ENCODE data around the gene PROS1. TPM values are rescaled to one million over a fixed set of nuclear protein-coding genes. Genes with fewer than 3 reads are reported as not detected.

The PROS1 gene
- total and polyA plus RNA-seq, 2 of the 8 experiments (the other 6 are each of a cell fraction or from before 2014, with no cell fraction given): 0.65 to 2.5 TPM

DNA sequence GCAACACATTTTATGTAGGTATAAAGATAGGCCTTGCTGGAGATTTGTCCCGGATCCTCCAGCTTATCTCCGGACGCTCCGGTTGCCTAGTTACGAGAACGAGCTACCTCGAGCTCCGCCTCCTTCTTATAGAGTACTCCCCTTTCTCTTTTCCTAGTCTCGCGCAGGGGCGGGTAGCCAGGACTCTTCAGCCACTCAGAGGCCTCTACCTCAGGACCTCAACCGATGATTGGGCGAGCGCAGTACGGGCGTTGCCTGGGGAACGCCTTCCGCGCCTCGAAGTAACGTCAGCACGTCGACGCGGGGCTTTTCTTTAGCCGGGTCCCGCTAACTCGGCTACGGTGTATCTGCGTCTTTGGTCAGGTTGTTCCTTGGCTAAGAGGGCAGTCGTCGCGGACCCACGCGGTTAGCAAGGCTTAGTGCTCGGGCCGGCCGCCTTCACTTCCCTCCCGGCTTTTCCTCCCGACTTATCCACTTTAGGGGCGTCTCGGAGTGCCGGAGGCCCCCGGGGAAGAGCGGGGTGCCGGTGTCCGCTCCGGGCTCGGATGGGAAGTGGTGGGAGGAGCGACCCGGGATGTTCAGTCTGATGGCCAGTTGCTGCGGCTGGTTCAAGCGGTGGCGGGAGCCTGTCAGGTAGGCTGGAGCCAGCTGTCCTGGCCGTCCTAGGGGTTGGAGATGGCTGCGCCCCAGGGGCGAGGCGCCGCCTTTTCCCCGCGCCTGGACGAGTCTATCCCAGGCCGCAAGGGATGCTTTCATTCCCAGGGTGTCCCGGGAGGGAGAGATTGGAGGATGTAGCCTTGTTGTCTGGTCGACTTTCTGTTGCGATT lies 6.4 kb upstream of the PROS1 start, which contains the start of gene ARL13B:
Gene ARL13B, plus strand, starts transcription at position 306 of the 827 bp plus-strand sequence. Its CDS starts 269 bp downstream, at position 575.
- H2BK15ac ChIP-seq (ENCODE audit: low read length): no peak within 1 kb of the TSS
- H4K8ac ChIP-seq (ENCODE audit: extremely low read depth, insufficient read depth, low read length): peak within 1 kb of the TSS; percentile 54; the same call in 1 of the 2 replicates
- H3K9ac ChIP-seq (replicated peaks in 1 of 4; ENCODE audit: extremely low read depth in 1 of 4, low read depth in 3 of 4, low read length in 3 of 4): peak within 1 kb of the TSS; percentile 29 to 86 (median 64); a peak in 6 of 7 replicates
- H3K27ac ChIP-seq (ENCODE audit: low read depth, low read length): peak within 1 kb of the TSS; percentile 74
- H2BK5ac ChIP-seq (ENCODE audit: low read depth, low read length): no peak within 1 kb of the TSS
- H2AFZ ChIP-seq (ENCODE audit: low read length): peak within 1 kb of the TSS; percentile 80; the same call in 1 of the 2 replicates
- H2BK20ac ChIP-seq (ENCODE audit: low read length): no peak within 1 kb of the TSS
- H4K5ac ChIP-seq (ENCODE audit: insufficient read length, low read depth, low read length): no peak within 1 kb of the TSS
- DNase-seq (ENCODE audit: low read depth in 1 of 2, low spot score in 2 of 2) (peak; percentile 88 to 94), FAIRE-seq (peak; percentile 94)
- H3K4me1 ChIP-seq (replicated peaks in 1 of 4; ENCODE audit: control insufficient read depth in 3 of 4, insufficient read depth in 4 of 4, low read length in 3 of 4): peaks cover 0 to 3% (median 0%) of the 10 kb centered on the region in 4 experiments; a peak in 1 of 7 replicates
- H2BK12ac ChIP-seq (ENCODE audit: low read depth, low read length): no peak within 1 kb of the TSS
- no peaks in the 10 kb centered on the region for H3K9me3 ChIP-seq (ENCODE audit: insufficient read depth in 2 of 2, low read depth in 1 of 2, low read length in 1 of 2)
- no peaks in the 10 kb centered on the region for H4K20me1 ChIP-seq (replicated peaks in 1 of 2; ENCODE audit: control insufficient read depth in 1 of 2, insufficient read depth in 2 of 2, low read length in 2 of 2)
- peaks cover 0 to 33% of the 10 kb centered on the region in 2 experiments; a peak in 2 of 4 replicates for H3K79me2 ChIP-seq (ENCODE audit: control insufficient read depth in 1 of 2, insufficient read depth in 2 of 2, low read length in 2 of 2)
- 1% methylated on average over 59 of the region's 66 CpGs; no CpG with 5 or more reads in 1 of the 2 experiments for WGBS, 2 experiments (ENCODE audit: extremely low coverage in 1 of 2, insufficient coverage in 1 of 2, insufficient read length in 1 of 2, insufficient replicate concordance in 2 of 2, low coverage in 1 of 2, low lambda C conversion rate in 2 of 2, missing lambda C conversion rate in 1 of 2)
- H3K23ac ChIP-seq (ENCODE audit: insufficient read length): no peak within 1 kb of the TSS
- ChIA-PET CTCF (ENCODE audit: partially characterized antibody) (interaction anchor here (1.6 to 1.7 kb wide), 2 partner anchors 9 to 13 kb away, joined by 3 to 6 read pairs; no protein-coding TSS in a partner anchor), POLR2A (ENCODE audit: partially characterized antibody) (interaction anchor here (0.6 to 1.1 kb wide), 2 partner anchors 83 to 88 kb away, joined by 3 to 4 read pairs; partner anchors contain the start of genes DHFR2 and NSUN3)
- no peaks in the 10 kb centered on the region for H3K27me3 ChIP-seq (replicated peaks in 1 of 4; ENCODE audit: control insufficient read depth in 3 of 4, extremely low read depth in 1 of 4, insufficient read depth in 3 of 4, low read length in 3 of 4)
- no peaks in the 10 kb centered on the region for H3K36me3 ChIP-seq (ENCODE audit: control insufficient read depth in 2 of 4, insufficient read depth in 4 of 4, low read length in 3 of 4)
- H3K4me2 ChIP-seq (ENCODE audit: insufficient read depth in 1 of 2, low read depth in 2 of 2, low read length in 2 of 2): peak within 1 kb of the TSS; percentile 56 to 75
- no peak within 1 kb of the TSS for H3K56ac ChIP-seq (replicated peaks; ENCODE audit: insufficient read length, low read depth, low read length)
- H3K14ac ChIP-seq (ENCODE audit: insufficient read length): no peak within 1 kb of the TSS
- H2BK120ac ChIP-seq (replicated peaks; ENCODE audit: low read depth, low read length): no peak within 1 kb of the TSS
- peak within 1 kb of the TSS; percentile 43 to 99 (median 90) for H3K4me3 ChIP-seq (ENCODE audit: extremely low read depth in 1 of 4, insufficient read depth in 2 of 4, low read depth in 3 of 4, low read length in 4 of 4)
- H3K23me2 ChIP-seq (ENCODE audit: low read depth, low read length): no peaks in the 10 kb centered on the region
- no peak within 1 kb of the TSS for H4K91ac ChIP-seq (replicated peaks; ENCODE audit: insufficient read length, low read length)
- no peak within 1 kb of the TSS; the same call in 1 of the 2 replicates for H3K18ac ChIP-seq (ENCODE audit: extremely low read depth, low read length)
- H3K79me1 ChIP-seq (ENCODE audit: low read depth, low read length): no peaks in the 10 kb centered on the region
- no peak within 1 kb of the TSS for H3K4ac ChIP-seq (replicated peaks; ENCODE audit: insufficient read length, low read depth, low read length)
- no peak within 1 kb of the TSS for H2AK5ac ChIP-seq (ENCODE audit: low read depth, low read length)
- TF ChIP-seq RNF2 (IDR thresholded peaks at IDR 0.05; ENCODE audit: borderline replicate concordance, low read depth, low read length, missing control alignments, poor library complexity, severe bottlenecking) (no peak), BCL11A (IDR thresholded peaks at IDR 0.05; ENCODE audit: low read depth in 2 of 2, low read length in 2 of 2) (no peak), PHF8 (conservative IDR thresholded peaks at IDR 0.05; ENCODE audit: low read depth, low read length) (peak; percentile 88), SUZ12 (IDR thresholded peaks at IDR 0.05; ENCODE audit: low read length) (no peak), JUN (IDR thresholded peaks at IDR 0.05; ENCODE audit: low read depth, low read length) (no peak), POU5F1 (IDR thresholded peaks at IDR 0.05; ENCODE audit: low read depth, low read length) (no peak), POLR2A (IDR thresholded peaks at IDR 0.05; ENCODE audit: control extremely low read depth in 1 of 2, low read depth in 2 of 2, low read length in 2 of 2) (peak in 1 of 2 experiments; percentile 83; a peak in 2 of 3 replicates), ZNF274 (IDR thresholded peaks at IDR 0.05; ENCODE audit: borderline replicate concordance, extremely low read depth, low read length) (no peak), CHD1 (IDR thresholded peaks at IDR 0.05; ENCODE audit: low read depth, low read length) (no peak), TBP (IDR thresholded peaks at IDR 0.05; ENCODE audit: low read depth, low read length) (peak; percentile 58)
- TF ChIP-seq, protein P1, sequence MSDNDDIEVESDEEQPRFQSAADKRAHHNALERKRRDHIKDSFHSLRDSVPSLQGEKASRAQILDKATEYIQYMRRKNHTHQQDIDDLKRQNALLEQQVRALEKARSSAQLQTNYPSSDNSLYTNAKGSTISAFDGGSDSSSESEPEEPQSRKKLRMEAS (IDR thresholded peaks at IDR 0.05): 0 out of 2 replicates have a peak, but pooled peaks have one; percentile 35
